TTC549 (cell line): Measurements from ENCODE around the gene PALM2AKAP2.

Source experiments
- FAIRE-seq: peaks from 2 replicates; lab custom pipeline; 2012; peaks lifted over from hg19 to GRCh38; lab: Jason Lieb, UNC

Gene PALM2AKAP2

GRCh38 chr9:109771796-109772531 is 8.0 kb upstream of the PALM2AKAP2 start:
- no peak for FAIRE-seq

- no peak for FAIRE-seq
Observed at GRCh38 chr9:109775516-109775915, 4.5 kb upstream of the PALM2AKAP2 start.

- FAIRE-seq = no peak
Observed at GRCh38 chr9:109776391-109776790, 3.6 kb upstream of the PALM2AKAP2 start.

GRCh38 chr9:109780453-109781033 is 545 bp downstream of the PALM2AKAP2 start:
- FAIRE-seq = no peak

- FAIRE-seq = no peak
Observed at GRCh38 chr9:109781086-109781485, 1.1 kb downstream of the PALM2AKAP2 start.

- no peak for FAIRE-seq
Observed at GRCh38 chr9:109781541-109782197, 1.7 kb downstream of the PALM2AKAP2 start.

DNA sequence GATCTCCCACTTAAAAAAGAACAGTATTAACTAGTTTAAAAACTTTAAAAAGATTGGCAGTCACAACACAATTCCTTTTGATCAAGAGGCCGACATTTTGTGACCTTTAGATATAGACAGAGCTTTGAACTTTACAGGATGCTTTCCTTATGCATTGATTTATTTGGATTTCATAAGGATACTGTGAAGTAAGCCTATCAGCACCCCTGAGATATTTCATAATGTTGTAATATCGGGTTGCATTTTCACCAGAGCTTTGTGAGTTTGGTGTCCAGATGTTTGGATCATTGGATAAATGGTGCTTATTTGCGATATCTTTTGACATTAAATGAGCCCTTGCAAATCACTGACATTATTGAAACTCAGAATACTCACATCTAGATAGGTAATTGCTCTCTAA is 7.7 kb downstream of the PALM2AKAP2 start:
- no peak for FAIRE-seq

GRCh38 chr9:109789556-109789955 is 9.6 kb downstream of the PALM2AKAP2 start:
- no peak for FAIRE-seq

DNA sequence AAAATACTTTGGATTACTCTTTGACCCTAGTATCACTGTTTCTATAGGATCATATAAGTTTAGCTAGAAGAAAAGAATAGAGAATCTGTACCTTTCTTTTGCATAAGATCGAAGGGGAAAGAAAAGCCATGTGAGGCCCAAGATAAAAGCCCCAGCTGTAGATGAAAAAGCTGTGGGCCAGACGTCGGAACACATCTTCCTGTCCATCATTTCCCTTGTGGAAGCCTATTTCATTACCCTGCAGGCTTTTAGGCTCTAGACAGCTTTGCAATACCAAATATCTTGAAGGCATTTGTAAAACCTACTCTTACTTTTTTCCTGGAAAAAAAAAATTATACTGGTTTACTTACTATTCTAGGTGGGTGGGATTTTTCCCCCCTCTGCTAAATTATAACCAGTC is 10.0 kb downstream of the PALM2AKAP2 start:
- no peak for FAIRE-seq

DNA sequence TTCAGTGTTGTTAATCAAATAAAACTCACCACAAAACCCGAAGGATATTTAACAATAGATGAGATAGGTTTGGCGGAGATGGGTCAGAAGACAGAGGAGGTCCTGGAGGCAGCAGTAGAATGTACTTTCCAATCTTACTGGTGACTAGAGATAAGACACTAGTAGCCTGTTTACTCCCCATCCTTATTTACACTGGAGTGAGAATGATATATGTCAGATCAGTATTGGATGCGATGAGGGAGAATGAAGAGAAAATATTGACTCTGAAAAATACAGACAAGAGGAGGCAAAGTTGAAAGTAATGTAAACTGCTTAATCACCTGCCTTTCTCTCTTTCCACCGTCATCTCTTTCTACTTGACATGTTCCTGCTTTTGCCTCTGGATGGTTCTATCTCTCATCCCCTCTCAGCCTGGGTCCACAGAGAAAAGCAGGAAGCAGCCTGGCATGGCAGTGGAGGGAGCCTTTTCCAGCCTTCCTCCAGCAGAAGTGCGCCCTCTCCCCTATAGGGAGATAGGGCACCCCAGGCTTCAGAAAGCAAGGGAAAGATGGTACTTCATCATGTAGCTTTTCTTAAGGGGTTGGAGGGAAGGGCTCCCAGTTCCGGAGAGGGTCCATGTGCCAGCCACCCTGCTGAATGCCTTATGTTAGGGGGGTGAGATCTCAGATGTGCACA is 11.1 kb downstream of the PALM2AKAP2 start:
- FAIRE-seq = no peak

- FAIRE-seq = no peak
Observed at GRCh38 chr9:109791747-109792146, 11.7 kb downstream of the PALM2AKAP2 start.

DNA sequence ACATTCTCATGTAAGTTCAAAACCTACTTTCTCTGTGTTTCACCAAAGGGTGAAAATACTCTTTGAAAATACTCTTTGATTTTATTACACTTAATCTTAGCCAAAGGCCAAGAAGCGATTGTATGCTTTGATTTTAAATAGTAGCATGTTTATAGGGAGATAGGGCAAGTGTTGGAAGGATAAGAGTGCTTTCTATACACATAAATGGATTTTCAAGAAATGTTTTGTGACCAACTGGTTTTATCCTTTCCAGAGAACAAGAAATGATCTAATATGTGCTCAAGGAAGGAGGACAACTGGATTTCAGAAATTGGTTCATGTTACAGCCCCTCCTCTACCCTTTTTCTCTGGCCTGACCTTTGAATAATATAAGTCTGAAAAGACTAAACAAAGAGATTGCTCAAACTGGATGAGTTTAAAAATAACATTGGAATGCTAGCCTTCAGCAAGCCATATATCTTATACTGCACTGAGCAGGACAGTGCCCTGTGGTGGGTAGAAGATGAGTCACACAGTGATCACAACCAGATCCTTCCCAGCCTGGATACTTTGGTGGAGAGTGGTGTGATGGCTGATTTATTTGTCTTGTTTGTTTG is 13.1 kb downstream of the PALM2AKAP2 start:
- no peak for FAIRE-seq

GRCh38 chr9:109793921-109794320 is 13.9 kb downstream of the PALM2AKAP2 start:
- FAIRE-seq = no peak

GRCh38 chr9:109794361-109795012 is 14.5 kb downstream of the PALM2AKAP2 start:
- FAIRE-seq = no peak

DNA sequence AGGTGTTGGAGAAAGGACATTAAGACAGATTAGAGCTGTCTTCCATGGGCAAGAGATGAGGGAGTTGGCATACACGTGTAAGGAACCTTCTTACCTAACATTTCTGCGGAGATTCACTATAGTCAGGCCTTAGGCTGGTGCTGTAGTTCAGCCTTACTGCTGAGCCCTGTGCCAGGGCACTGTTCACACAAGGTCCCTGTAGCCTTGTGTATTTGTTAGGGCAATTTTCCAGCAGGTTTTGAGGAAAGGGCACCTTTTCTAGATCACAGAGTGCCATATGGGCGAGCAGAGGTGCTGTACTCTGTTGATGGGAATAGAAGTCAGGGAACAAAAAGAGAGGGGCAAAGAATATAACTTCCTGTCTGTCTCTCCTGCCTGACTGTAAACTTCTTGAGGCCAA is 15.6 kb downstream of the PALM2AKAP2 start:
- no peak for FAIRE-seq

DNA sequence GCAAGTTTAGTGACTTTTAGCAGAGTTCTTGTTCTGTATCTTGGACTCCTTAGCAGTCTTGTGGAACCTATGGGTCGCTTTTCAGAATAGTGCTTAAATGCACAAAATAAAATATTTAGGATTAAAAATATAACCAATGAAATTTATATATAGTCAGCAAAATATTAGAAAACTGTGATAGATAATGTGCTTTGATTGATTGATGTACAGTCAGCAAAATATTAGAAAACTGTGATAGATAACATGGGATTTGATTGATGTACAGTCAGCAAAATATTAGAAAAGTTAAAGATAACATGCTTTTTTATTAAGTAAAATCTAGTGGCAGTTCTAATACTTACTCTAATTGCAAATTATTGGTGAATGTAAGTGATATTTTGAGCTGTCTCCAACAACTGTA is 16.1 kb downstream of the PALM2AKAP2 start:
- no peak for FAIRE-seq

GRCh38 chr9:109797006-109797405 is 17.0 kb downstream of the PALM2AKAP2 start:
- no peak for FAIRE-seq

- no peak for FAIRE-seq
Observed at GRCh38 chr9:109797509-109797908, 17.5 kb downstream of the PALM2AKAP2 start.

DNA sequence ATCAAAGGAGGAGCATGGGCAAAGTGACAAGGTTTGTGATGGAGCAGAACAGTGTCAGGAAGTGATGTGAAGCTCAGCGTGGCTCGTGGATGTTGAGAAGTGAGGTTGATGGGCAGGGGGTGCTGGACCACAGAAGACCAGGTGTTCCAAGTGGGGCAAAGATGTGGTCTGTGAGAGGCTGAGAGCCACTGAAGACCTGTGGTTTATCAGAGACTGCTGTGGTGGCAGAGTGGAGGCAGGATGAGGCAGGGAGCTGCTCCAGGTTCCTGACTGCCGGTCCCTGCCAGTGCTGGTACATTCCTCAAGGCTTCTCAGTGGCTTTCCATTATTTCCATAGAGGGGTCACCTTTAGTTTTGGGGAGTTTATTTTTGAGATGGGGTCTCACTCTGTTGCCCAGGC is 19.1 kb downstream of the PALM2AKAP2 start:
- no peak for FAIRE-seq

DNA sequence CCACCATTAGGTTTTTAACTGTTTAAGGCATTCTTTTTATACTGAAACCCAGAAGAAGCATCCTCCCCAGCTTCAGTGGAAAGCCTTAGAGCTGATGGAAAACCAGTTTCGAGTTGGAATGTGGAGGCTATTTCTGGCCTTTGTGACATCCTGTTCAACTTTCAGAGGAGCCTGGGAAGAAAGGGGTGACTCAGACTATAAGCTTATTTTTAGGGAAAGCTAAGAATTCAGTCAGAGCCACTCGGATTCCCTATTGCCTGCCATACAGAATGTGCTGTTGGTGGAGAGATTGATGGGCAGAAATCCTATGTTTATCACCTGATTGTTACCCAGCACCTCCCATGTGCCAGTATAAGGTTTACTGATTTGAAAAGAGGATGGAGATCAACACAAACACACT is 19.8 kb downstream of the PALM2AKAP2 start:
- no peak for FAIRE-seq

DNA sequence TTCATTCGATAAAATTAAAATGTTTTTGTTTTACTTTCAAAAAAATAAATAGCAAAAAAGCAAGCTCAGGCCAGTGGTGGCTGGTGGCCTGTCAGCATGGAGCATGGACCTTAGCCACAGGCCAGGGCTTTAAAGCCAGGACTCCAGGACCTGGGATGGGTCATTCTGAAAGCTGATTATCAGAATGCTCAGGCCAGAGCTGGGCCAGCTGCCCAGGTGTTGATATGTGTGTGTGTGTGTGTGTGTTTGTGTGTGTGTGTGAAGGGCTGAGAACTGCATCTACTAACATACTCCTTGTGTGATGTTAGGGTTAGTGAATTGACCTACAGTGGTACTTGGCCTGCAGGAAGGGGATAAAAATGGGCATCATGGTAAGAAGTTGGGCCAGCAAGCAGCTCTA is 21.5 kb downstream of the PALM2AKAP2 start:
- no peak for FAIRE-seq

- FAIRE-seq = no peak
Observed at GRCh38 chr9:109802491-109802890, 22.5 kb downstream of the PALM2AKAP2 start.
